GM12875 (cell line): ENCODE data around the gene BRI3.

Experiments used
- H3K4me3 ChIP-seq: one replicate; pipeline ENCODE4 v1.5.1; 2011; ENCODE audit warnings: low read depth, low read length, control low read depth
- CTCF ChIP-seq: IDR thresholded peaks from 2 replicates; pipeline ENCODE4 v1.5.1; 2011; ENCODE audit warnings: low read depth, mild to moderate bottlenecking, control low read depth, inconsistent platforms, low read length, moderate library complexity, borderline replicate concordance; ENCODE audit not compliant: insufficient read depth

BRI3 gene

GRCh38 chr7:98280791-98281756 lies at the start of gene BRI3:
BRI3 (plus strand) TSS chr7:98281686; CDS start chr7:98281796, 110 bp downstream.
- peak within 1 kb of the TSS; percentile 82 for H3K4me3 ChIP-seq
- TF ChIP-seq CTCF, result no peak

- H3K4me3 ChIP-seq, result no peak overlapping the region
- TF ChIP-seq CTCF, result no peak
Measured at GRCh38 chr7:98232263-98232585, 49.3 kb upstream of the BRI3 start.

- TF ChIP-seq CTCF, result no peak
- no peak overlapping the region for H3K4me3 ChIP-seq
Measured at GRCh38 chr7:98232799-98233198, 48.7 kb upstream of the BRI3 start.

- no peak overlapping the region for H3K4me3 ChIP-seq
- TF ChIP-seq CTCF, result no peak
Measured at GRCh38 chr7:98233219-98234070, 48.0 kb upstream of the BRI3 start.

- no peak for TF ChIP-seq CTCF
- no peak overlapping the region for H3K4me3 ChIP-seq
Measured at GRCh38 chr7:98234429-98235147, 46.9 kb upstream of the BRI3 start.

- H3K4me3 ChIP-seq, result no peak overlapping the region
- TF ChIP-seq CTCF, result no peak
Measured at GRCh38 chr7:98235901-98236300, 45.6 kb upstream of the BRI3 start.
